HepG2 (cell line): ENCODE measurements around the gene PAXX. TPM values are rescaled to one million over a fixed set of nuclear protein-coding genes. Genes with fewer than 3 reads are reported as not detected.

Experiments
- ARID2 ChIP-seq: sonication (generic); formaldehyde crosslinking; IDR thresholded peaks from 2 replicates; pipeline ENCODE4 v1.8.1; 2022; ENCODE audit warnings: mild to moderate bottlenecking, missing genetic modification reagents, borderline replicate concordance
- ATF1 ChIP-seq: IDR thresholded peaks from 2 replicates; pipeline ENCODE4 v1.6.1; 2016; ENCODE audit warnings: mild to moderate bottlenecking, control low read depth
- FOXO4 ChIP-seq: sonication (generic); formaldehyde crosslinking; conservative IDR thresholded peaks from 2 replicates; pipeline ENCODE4 v1.8.1; 2023; ENCODE audit warnings: missing genetic modification reagents
- IKZF5 ChIP-seq: IDR thresholded peaks from 2 replicates; pipeline ENCODE4 v1.6.1; 2018; ENCODE audit warnings: missing genetic modification reagents, mild to moderate bottlenecking, missing compliant biosample characterization
- IRF2 ChIP-seq: IDR thresholded peaks from 2 replicates; pipeline ENCODE4 v1.6.1; 2018; ENCODE audit warnings: missing genetic modification reagents, missing compliant biosample characterization
- JUND ChIP-seq: sonication (generic); formaldehyde crosslinking; IDR thresholded peaks from 2 replicates; pipeline ENCODE4 v1.8.0; 2022; ENCODE audit warnings: mild to moderate bottlenecking, missing genetic modification reagents
- MEF2D ChIP-seq: sonication (generic); formaldehyde crosslinking; IDR thresholded peaks from 2 replicates; pipeline ENCODE4 v1.5.1; 2020; ENCODE audit warnings: mild to moderate bottlenecking, missing genetic modification reagents
- MEIS1 ChIP-seq: sonication (generic); formaldehyde crosslinking; IDR thresholded peaks from 2 replicates; pipeline ENCODE4 v1.9.0; 2021; ENCODE audit warnings: mild to moderate bottlenecking, missing genetic modification reagents, moderate library complexity, borderline replicate concordance
- PRDM15 ChIP-seq: sonication (generic); formaldehyde crosslinking; IDR thresholded peaks from 2 replicates; pipeline ENCODE4 v1.4.0; 2020; ENCODE audit warnings: missing genetic modification reagents
- SRF ChIP-seq: IDR thresholded peaks from 2 replicates; pipeline ENCODE4 v1.6.1; 2011; ENCODE audit warnings: mild to moderate bottlenecking, low read depth, low read length, moderate library complexity
- TRAFD1 ChIP-seq: sonication (generic); formaldehyde crosslinking; IDR thresholded peaks from 2 replicates; pipeline ENCODE4 v1.5.1; 2020; ENCODE audit warnings: missing genetic modification reagents, mild to moderate bottlenecking, borderline replicate concordance
- ZNF142 ChIP-seq: sonication (generic); formaldehyde crosslinking; IDR thresholded peaks from 2 replicates; pipeline ENCODE4 v1.4.0; 2020; ENCODE audit warnings: missing genetic modification reagents
- polyA plus RNA-seq, 8 experiments: library from polyadenylated mRNA; depleted of rRNA in 3 of 8; stranded (reverse) in 7 of 8; unstranded in 1 of 8; fragments of >200 nt; fragmentation: Illumina TruSeq in 4 of 8; extraction: Trizol in 4 of 8; gene quantifications; 2 replicates each; pipeline versions ENCODE4 v1.2.1 to v1.2.3, GENCODE V29; 2011 to 2016; ENCODE audit warnings: low read depth in 4 of 8, missing spikeins in 1 of 8, mixed read lengths in 1 of 8; ENCODE audit not compliant: insufficient read depth in 1 of 8
- total RNA-seq, 5 experiments: library from RNA; depleted of rRNA; stranded (reverse); fragments of >200 nt; fragmentation: Illumina TruSeq; extraction: Trizol; gene quantifications; 2 replicates each; pipeline ENCODE4 v1.2.3, GENCODE V29; 2016; ENCODE audit warnings: low read depth in 1 of 5

PAXX gene
- total and polyA plus RNA-seq, 2 of the 13 experiments (the other 11 are each of a cell fraction or from before 2014, with no cell fraction given) = 14.0 to 31.9 TPM

- no peak for TF ChIP-seq JUND (CRISPR knock-in tag)
- no peak for TF ChIP-seq FOXO4 (CRISPR knock-in tag)
- TF ChIP-seq ZNF142 (CRISPR knock-in tag) = no peak
- no peak for TF ChIP-seq IKZF5
- TF ChIP-seq PRDM15 (CRISPR knock-in tag) = no peak
- TF ChIP-seq IRF2 (CRISPR knock-in tag) = no peak
- TF ChIP-seq ATF1 (CRISPR knock-in tag) = no peak
- TF ChIP-seq MEIS1 = no peak
- no peak for TF ChIP-seq ARID2 (CRISPR knock-in tag)
- TF ChIP-seq TRAFD1 (CRISPR knock-in tag) = 0 out of 2 replicates have a peak, but pooled peaks have one; percentile 27
- no peak for TF ChIP-seq SRF
- no peak for TF ChIP-seq MEF2D (CRISPR knock-in tag)
These were observed 29.9 kb downstream of the PAXX start (continued) for GRCh38 chr9:137021979-137022661.
